Urinary bladder (tissue), 4 donors: Measurements from ENCODE around the gene TTC24. TPM values are rescaled to one million over a fixed set of nuclear protein-coding genes. Genes with fewer than 3 reads are reported as not detected.
"Not testable (repeated sequence)": the region's sequence is repeated elsewhere in the genome, so short reads cannot be mapped to it uniquely, and the experiment has no call there.

ENCODE experiments used
- DNase-seq: peaks from one replicate; pipeline ENCODE4 v3.0.0-alpha.2; 2015; ENCODE audit errors: extremely low spot score
- H3K27ac ChIP-seq: one replicate; pipeline ENCODE4 v1.5.1; 2013; ENCODE audit warnings: low read depth, mild to moderate bottlenecking, moderate library complexity
- H3K36me3 ChIP-seq: one replicate; pipeline ENCODE4 v1.6.1; 2013; ENCODE audit warnings: mild to moderate bottlenecking, moderate library complexity; ENCODE audit not compliant: insufficient read depth
- H3K4me1 ChIP-seq: one replicate; pipeline ENCODE4 v1.6.1; 2013; ENCODE audit warnings: mild to moderate bottlenecking, moderate library complexity; ENCODE audit not compliant: insufficient read depth
- H3K4me3 ChIP-seq: one replicate; pipeline ENCODE4 v1.5.1; 2013; ENCODE audit warnings: low read depth, low read length
- WGBS: extraction: QIAGEN DNeasy Blood & Tissue Kit; methylation state at CpG from one replicate; pipeline ENCODE4 v1.1.7; 2013; 5-methylcytosine and 5-hydroxymethylcytosine counted together
- polyA plus RNA-seq: library from polyadenylated mRNA; stranded (reverse); fragments of 200-250 nt; gene quantifications from one replicate; pipeline ENCODE4 v1.2.3, GENCODE V29; 2013
- total RNA-seq: library from RNA; depleted of rRNA; stranded (reverse); fragments of >200 nt; gene quantifications from one replicate; pipeline ENCODE4 v1.2.3, GENCODE V29; 2014
- donor health status: healthy with polysubstance abuse.
- donor health status: healthy.

The TTC24 gene
- total and polyA plus RNA-seq, 2 donors: 0.09 TPM; not detected in 1

- DNase-seq: no peak
- H3K4me3 ChIP-seq: no peak overlapping the region
- WGBS: 90% methylated on average over 4 of the region's 4 CpGs
- H3K27ac ChIP-seq: no peak overlapping the region
- H3K4me1 ChIP-seq: no peaks in the 10 kb centered on the region
- no peaks in the 10 kb centered on the region for H3K36me3 ChIP-seq
Measured at GRCh38 chr1:156598731-156599432, 19.4 kb downstream of the TTC24 start.

- no peaks in the 10 kb centered on the region for H3K36me3 ChIP-seq
- no peak overlapping the region for H3K27ac ChIP-seq
- H3K4me1 ChIP-seq: no peaks in the 10 kb centered on the region
- 79% methylated on average over 3 of the region's 3 CpGs for WGBS
- DNase-seq: no peak
- no peak overlapping the region for H3K4me3 ChIP-seq
Measured at GRCh38 chr1:156599811-156600210, 20.3 kb downstream of the TTC24 start.

GRCh38 chr1:156600733-156601121, 21.2 kb downstream of the TTC24 start:
- WGBS: 1% methylated on average over 13 of the region's 13 CpGs
- Histone ChIP-seq H3K27ac (no peak overlapping the region), H3K36me3 (no peaks in the 10 kb centered on the region), H3K4me3 (peak overlapping the region; percentile 73), H3K4me1 (no peaks in the 10 kb centered on the region)
- DNase-seq: no peak

- Histone ChIP-seq H3K4me3 (peak within 1 kb of the TSS; percentile 73), H3K27ac (peak within 1 kb of the TSS; percentile 53), H3K36me3 (no peaks in the 10 kb centered on the region), H3K4me1 (no peaks in the 10 kb centered on the region)
- under 1% methylated on average over 35 of the region's 35 CpGs for WGBS
- peak; percentile 77 for DNase-seq
Measured at GRCh38 chr1:156601122-156601830, 21.8 kb downstream of the TTC24 start, which contains the start of gene GPATCH4. GPATCH4 (minus strand) TSS chr1:156601479.

GRCh38 chr1:156601892-156602291, 22.4 kb downstream of the TTC24 start:
- Histone ChIP-seq H3K4me1 (no peaks in the 10 kb centered on the region), H3K4me3 (peak overlapping the region; percentile 73), H3K27ac (peak overlapping the region; percentile 53), H3K36me3 (no peaks in the 10 kb centered on the region)
- no peak for DNase-seq
- 71% methylated on average over 12 of the region's 12 CpGs for WGBS

- H3K4me1 ChIP-seq: no peaks in the 10 kb centered on the region
- H3K36me3 ChIP-seq: no peaks in the 10 kb centered on the region
- no peak for DNase-seq
- WGBS: 38% methylated on average over 10 of the region's 10 CpGs
- H3K27ac ChIP-seq: no peak overlapping the region
- no peak overlapping the region for H3K4me3 ChIP-seq
Measured at GRCh38 chr1:156602557-156602993, 23.1 kb downstream of the TTC24 start.

- WGBS: 86% methylated on average over 4 of the region's 4 CpGs
- H3K36me3 ChIP-seq, H3K4me1 ChIP-seq, H3K4me3 ChIP-seq, H3K27ac ChIP-seq, DNase-seq: not testable (repeated sequence)
Measured at GRCh38 chr1:156607344-156607743, 27.8 kb downstream of the TTC24 start.

GRCh38 chr1:156608036-156608674, 28.6 kb downstream of the TTC24 start:
- Histone ChIP-seq H3K27ac (no peak overlapping the region), H3K4me1 (no peaks in the 10 kb centered on the region), H3K36me3 (no peaks in the 10 kb centered on the region), H3K4me3 (no peak overlapping the region)
- WGBS: 31% methylated on average over 7 of the region's 7 CpGs
- DNase-seq: no peak

GRCh38 chr1:156608981-156609380, 29.5 kb downstream of the TTC24 start:
- no peak overlapping the region for H3K27ac ChIP-seq
- no peaks in the 10 kb centered on the region for H3K36me3 ChIP-seq
- no peak for DNase-seq
- H3K4me1 ChIP-seq: no peaks in the 10 kb centered on the region
- no peak overlapping the region for H3K4me3 ChIP-seq
- WGBS: 46% methylated on average over 6 of the region's 6 CpGs

- 91% methylated on average over 9 of the region's 9 CpGs for WGBS
- H3K27ac ChIP-seq, H3K4me3 ChIP-seq, H3K36me3 ChIP-seq, DNase-seq, H3K4me1 ChIP-seq: not testable (repeated sequence)
Measured at GRCh38 chr1:156610072-156610471, 30.5 kb downstream of the TTC24 start.

GRCh38 chr1:156612666-156613065, 33.1 kb downstream of the TTC24 start:
- 57% methylated on average over 3 of the region's 3 CpGs for WGBS
- no peak overlapping the region for H3K4me3 ChIP-seq
- no peak overlapping the region for H3K27ac ChIP-seq
- no peaks in the 10 kb centered on the region for H3K36me3 ChIP-seq
- DNase-seq: no peak
- H3K4me1 ChIP-seq: no peaks in the 10 kb centered on the region

- DNase-seq: no peak
- H3K4me1 ChIP-seq: no peaks in the 10 kb centered on the region
- no peak overlapping the region for H3K4me3 ChIP-seq
- no peak overlapping the region for H3K27ac ChIP-seq
- 14% methylated on average over 4 of the region's 4 CpGs for WGBS
- H3K36me3 ChIP-seq: no peaks in the 10 kb centered on the region
Measured at GRCh38 chr1:156615946-156616345, 36.4 kb downstream of the TTC24 start.

GRCh38 chr1:156616463-156616862, 36.9 kb downstream of the TTC24 start:
- Histone ChIP-seq H3K36me3 (no peaks in the 10 kb centered on the region), H3K27ac (no peak overlapping the region), H3K4me1 (no peaks in the 10 kb centered on the region), H3K4me3 (no peak overlapping the region)
- DNase-seq: peak; percentile 76
- WGBS: under 1% methylated on average over 5 of the region's 5 CpGs
